ENCODE measurements around the gene FCHO1.

DNA sequence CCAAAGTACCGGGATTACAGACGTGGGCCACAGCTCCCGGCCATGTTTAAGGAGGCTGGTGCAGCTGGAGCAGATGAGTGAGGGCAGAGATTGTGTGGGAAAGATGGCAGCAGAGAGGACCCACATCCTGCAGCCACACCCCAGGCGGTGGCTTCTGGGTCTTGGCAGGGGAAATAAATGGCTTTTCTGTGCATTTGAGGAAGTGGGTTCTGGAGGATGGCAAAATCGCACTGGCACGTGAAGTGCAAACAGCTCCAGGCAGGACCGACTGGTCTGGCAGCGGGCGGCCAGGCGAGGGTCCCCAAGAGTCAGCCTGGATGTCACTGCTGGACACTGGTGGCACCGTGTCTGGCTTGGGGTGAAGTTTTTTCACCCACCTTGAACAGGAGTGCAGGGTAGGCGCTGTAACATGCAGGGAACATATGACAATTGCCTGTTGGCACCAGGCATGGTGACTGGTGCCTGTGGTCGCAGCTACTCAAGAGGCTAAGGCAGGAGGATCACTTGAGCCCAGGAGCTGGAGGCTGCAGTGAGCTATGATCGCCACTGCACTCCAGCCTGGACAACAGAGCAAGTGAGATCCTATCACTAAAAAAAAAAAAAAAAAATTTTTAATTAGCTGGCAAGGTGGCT lies 52.1 kb downstream of the FCHO1 start:
- no peak for TF ChIP-seq CTCF (IDR thresholded peaks at IDR 0.05)
- TF ChIP-seq POLR2A (IDR thresholded peaks at IDR 0.05), result no peak

All from testis (tissue), 2 donors.